ENCODE measurements around the gene RBM48.

RBM48 gene

GRCh38 chr7:92498557-92498956 lies 30.0 kb upstream of the RBM48 start:
- no peak for TF ChIP-seq CTCF (IDR thresholded peaks at IDR 0.05; ENCODE audit: low read depth, low read length)
- H3K4me3 ChIP-seq (ENCODE audit: low read depth, low read length): no peak overlapping the region

GRCh38 chr7:92503767-92504166 lies 24.8 kb upstream of the RBM48 start:
- no peak overlapping the region for H3K4me3 ChIP-seq (ENCODE audit: low read depth, low read length)
- TF ChIP-seq CTCF (IDR thresholded peaks at IDR 0.05; ENCODE audit: low read depth, low read length): no peak

- TF ChIP-seq CTCF (IDR thresholded peaks at IDR 0.05; ENCODE audit: low read depth, low read length): no peak
- H3K4me3 ChIP-seq (ENCODE audit: low read depth, low read length): no peak overlapping the region
These were observed 24.0 kb upstream of the RBM48 start for GRCh38 chr7:92504563-92504962.

GRCh38 chr7:92506363-92506762 lies 22.2 kb upstream of the RBM48 start:
- no peak for TF ChIP-seq CTCF (IDR thresholded peaks at IDR 0.05; ENCODE audit: low read depth, low read length)
- H3K4me3 ChIP-seq (ENCODE audit: low read depth, low read length): no peak overlapping the region

- no peak for TF ChIP-seq CTCF (IDR thresholded peaks at IDR 0.05; ENCODE audit: low read depth, low read length)
- no peak overlapping the region for H3K4me3 ChIP-seq (ENCODE audit: low read depth, low read length)
These were observed 19.6 kb upstream of the RBM48 start for GRCh38 chr7:92508946-92509345.

GRCh38 chr7:92513167-92513902 lies 15.3 kb upstream of the RBM48 start:
- H3K4me3 ChIP-seq (ENCODE audit: low read depth, low read length): no peak overlapping the region
- TF ChIP-seq CTCF (IDR thresholded peaks at IDR 0.05; ENCODE audit: low read depth, low read length): no peak

GRCh38 chr7:92517631-92518030 lies 11.0 kb upstream of the RBM48 start:
- H3K4me3 ChIP-seq (ENCODE audit: low read depth, low read length): no peak overlapping the region
- TF ChIP-seq CTCF (IDR thresholded peaks at IDR 0.05; ENCODE audit: low read depth, low read length): no peak
